ENCODE measurements around the gene DNAH14. TPM values are rescaled to one million over a fixed set of nuclear protein-coding genes. Genes with fewer than 3 reads are reported as not detected.

DNAH14 gene
- total and polyA plus RNA-seq, 8 donors, result 7.9 to 27.6 (median 17.5) TPM

- WGBS, 2 donors, result 67 to 69% methylated on average over 7 of the region's 7 CpGs
- Histone ChIP-seq H3K27me3 (no peaks in the 10 kb centered on the region), H3K9me3 (no peaks in the 10 kb centered on the region), H3K36me3 (no peaks in the 10 kb centered on the region), H3K27ac (no peak overlapping the region), H3K4me1 (peaks cover 5 to 34% (median 7%) of the 10 kb centered on the region in 3 donors), H3K4me3 (no peak overlapping the region)
- no peak for ATAC-seq
- intact Hi-C loops (cut with DNase I), result loop anchor here in 1 of 3 donors (10.0 kb wide), 1 partner anchor 132 kb away; no protein-coding TSS in a partner anchor
- no peak for FAIRE-seq
- no peak for TF ChIP-seq CTCF (IDR thresholded peaks at IDR 0.05)
- DNase-seq, result no peak
These were observed 517.1 kb downstream of the DNAH14 start for GRCh38 chr1:225446595-225446960.

- Histone ChIP-seq H3K36me3 (no peaks in the 10 kb centered on the region), H3K4me1 (peaks cover 2 to 30% (median 5%) of the 10 kb centered on the region in 3 donors), H3K9me3 (no peaks in the 10 kb centered on the region), H3K27me3 (no peaks in the 10 kb centered on the region), H3K4me3 (no peak overlapping the region), H3K27ac (no peak overlapping the region)
- 77% methylated on average over 9 of the region's 9 CpGs for WGBS, 2 donors
- ATAC-seq, result no peak
- TF ChIP-seq CTCF (IDR thresholded peaks at IDR 0.05), result no peak
- DNase-seq, result no peak
- FAIRE-seq, result no peak
- intact Hi-C loops (cut with DNase I), result loop anchor here in 1 of 3 donors (10.0 kb wide), 1 partner anchor 132 kb away; no protein-coding TSS in a partner anchor
These were observed 517.6 kb downstream of the DNAH14 start for GRCh38 chr1:225446981-225447615.

- Histone ChIP-seq H3K9me3 (no peaks in the 10 kb centered on the region), H3K36me3 (no peaks in the 10 kb centered on the region), H3K27me3 (no peaks in the 10 kb centered on the region), H3K27ac (no peak overlapping the region), H3K4me1 (peaks cover 0 to 28% (median 5%) of the 10 kb centered on the region in 3 donors), H3K4me3 (no peak overlapping the region)
- WGBS, 2 donors, result 59 to 67% methylated on average over 8 of the region's 8 CpGs
- FAIRE-seq (no peak), ATAC-seq (peak in 2 of 4 donors; percentile 3 to 5), DNase-seq (no peak)
- intact Hi-C loops (cut with DNase I), result loop anchor here in 1 of 3 donors (10.0 kb wide), 1 partner anchor 133 kb away; no protein-coding TSS in a partner anchor
- TF ChIP-seq CTCF (IDR thresholded peaks at IDR 0.05), result no peak
These were observed 518.2 kb downstream of the DNAH14 start for GRCh38 chr1:225447650-225448089.

- FAIRE-seq (no peak), DNase-seq (no peak), ATAC-seq (no peak)
- H3K4me3 ChIP-seq, result no peak overlapping the region
- intact Hi-C loops (cut with DNase I), result loop anchor here in 1 of 3 donors (10.0 kb wide), 1 partner anchor 133 kb away; no protein-coding TSS in a partner anchor
- H3K36me3 ChIP-seq, result no peaks in the 10 kb centered on the region
- H3K4me1 ChIP-seq, result peaks cover 0 to 23% (median 2%) of the 10 kb centered on the region in 3 donors
- H3K9me3 ChIP-seq, result no peaks in the 10 kb centered on the region
- H3K27ac ChIP-seq, result no peak overlapping the region
- no peak for TF ChIP-seq CTCF (IDR thresholded peaks at IDR 0.05)
- 62 to 71% methylated on average over 9 of the region's 9 CpGs for WGBS, 2 donors
- H3K27me3 ChIP-seq, result no peaks in the 10 kb centered on the region
These were observed 518.8 kb downstream of the DNAH14 start for GRCh38 chr1:225448146-225448805.

Measured in pancreas (tissue), 10 donors.